Measurements from ENCODE around the gene MEMO1. TPM values are rescaled to one million over a fixed set of nuclear protein-coding genes. Genes with fewer than 3 reads are reported as not detected.

Gene MEMO1
- total and polyA plus RNA-seq, 8 donors = 10.5 to 20.4 (median 16.3) TPM

- 63 to 71% methylated on average over 3 of the region's 3 CpGs for WGBS, 2 donors
- Histone ChIP-seq H3K4me1 (no peaks in the 10 kb centered on the region), H3K27ac (no peak overlapping the region), H3K9me3 (no peaks in the 10 kb centered on the region), H3K36me3 (no peaks in the 10 kb centered on the region), H3K4me3 (no peak overlapping the region), H3K27me3 (no peaks in the 10 kb centered on the region)
- no peak for FAIRE-seq
- intact Hi-C loops (cut with DNase I) = no loop called here
- no peak for ATAC-seq
- DNase-seq = no peak
- TF ChIP-seq CTCF (IDR thresholded peaks at IDR 0.05) = no peak
Observed at GRCh38 chr2:31997653-31998052, 13.2 kb downstream of the MEMO1 start.

GRCh38 chr2:31996571-31997150, 14.1 kb downstream of the MEMO1 start:
- DNase-seq = no peak
- intact Hi-C loops (cut with DNase I) = no loop called here
- no peak for TF ChIP-seq CTCF (IDR thresholded peaks at IDR 0.05)
- Histone ChIP-seq H3K27me3 (no peaks in the 10 kb centered on the region), H3K27ac (no peak overlapping the region), H3K9me3 (no peaks in the 10 kb centered on the region), H3K4me3 (no peak overlapping the region), H3K36me3 (no peaks in the 10 kb centered on the region), H3K4me1 (no peaks in the 10 kb centered on the region)
- no peak for FAIRE-seq
- 82 to 94% methylated on average over 6 of the region's 6 CpGs for WGBS, 2 donors
- no peak for ATAC-seq

DNA sequence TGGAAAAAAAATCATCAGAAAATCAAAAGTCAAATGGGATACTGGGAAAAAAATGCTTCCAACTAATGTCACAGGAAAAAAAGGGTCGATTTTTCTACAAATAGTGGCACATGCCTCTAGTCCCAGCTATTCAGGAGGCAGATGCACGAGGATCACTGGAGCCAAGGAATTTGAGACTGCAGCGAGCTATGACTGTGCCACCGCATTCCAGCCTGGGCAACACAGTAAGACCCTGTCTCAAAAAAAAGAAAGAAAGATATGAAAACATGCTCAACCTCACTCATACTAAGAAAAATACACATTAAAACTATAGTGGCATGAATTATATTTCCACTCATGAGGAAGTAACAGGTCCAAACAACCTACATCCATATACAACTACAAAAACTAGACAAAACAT, 17.9 kb downstream of the MEMO1 start:
- Histone ChIP-seq H3K36me3 (no peaks in the 10 kb centered on the region), H3K4me3 (no peak overlapping the region), H3K27me3 (no peaks in the 10 kb centered on the region), H3K9me3 (no peaks in the 10 kb centered on the region), H3K27ac (no peak overlapping the region), H3K4me1 (peaks cover 0 to under 1% (median 0%) of the 10 kb centered on the region in 3 donors)
- no peak for ATAC-seq
- TF ChIP-seq CTCF (IDR thresholded peaks at IDR 0.05) = no peak
- intact Hi-C loops (cut with DNase I) = no loop called here
- DNase-seq = no peak
- no peak for FAIRE-seq
- 88 to 95% methylated on average over 4 of the region's 4 CpGs for WGBS, 2 donors

- FAIRE-seq (no peak), DNase-seq (no peak), ATAC-seq (peak in 3 of 4 donors; percentile 28 to 64 (median 30))
- Histone ChIP-seq H3K4me1 (peaks cover 0 to 4% (median 0%) of the 10 kb centered on the region in 3 donors), H3K36me3 (no peaks in the 10 kb centered on the region), H3K27ac (no peak overlapping the region), H3K27me3 (no peaks in the 10 kb centered on the region), H3K9me3 (no peaks in the 10 kb centered on the region), H3K4me3 (no peak overlapping the region)
- intact Hi-C loops (cut with DNase I) = no loop called here
- 87 to 91% methylated on average over 3 of the region's 3 CpGs for WGBS, 2 donors
- no peak for TF ChIP-seq CTCF (IDR thresholded peaks at IDR 0.05)
Observed at GRCh38 chr2:31992025-31992579, 18.7 kb downstream of the MEMO1 start.

- no peaks in the 10 kb centered on the region for H3K27me3 ChIP-seq
- H3K9me3 ChIP-seq = no peaks in the 10 kb centered on the region
- intact Hi-C loops (cut with DNase I) = no loop called here
- no peak for DNase-seq
- no peak for ATAC-seq
- TF ChIP-seq CTCF (IDR thresholded peaks at IDR 0.05) = no peak
- H3K4me1 ChIP-seq = peaks cover 0 to 4% (median 0%) of the 10 kb centered on the region in 3 donors
- H3K27ac ChIP-seq = no peak overlapping the region
- no peak for FAIRE-seq
- H3K36me3 ChIP-seq = no peaks in the 10 kb centered on the region
- H3K4me3 ChIP-seq = no peak overlapping the region
- WGBS, 2 donors = 94 to 97% methylated on average over 4 of the region's 4 CpGs
Observed at GRCh38 chr2:31989946-31990345, 20.9 kb downstream of the MEMO1 start.
